ENCODE data around the gene SCN8A. TPM values are rescaled to one million over a fixed set of nuclear protein-coding genes. Genes with fewer than 3 reads are reported as not detected.

Gene SCN8A
- total and polyA plus RNA-seq, 2 experiments from 2014 or later, result 4.6 to 23.9 TPM

GRCh38 chr12:51647647-51648046, 56.6 kb downstream of the SCN8A start:
- Histone ChIP-seq H2AFZ (no peak overlapping the region), H3K79me2 (replicated peaks; ENCODE audit: insufficient read depth) (peaks cover 35% of the 10 kb centered on the region), H4K20me1 (replicated peaks; ENCODE audit: insufficient read depth) (no peaks in the 10 kb centered on the region; the same call in 1 of the 2 replicates), H3K4me1 (ENCODE audit: insufficient read depth) (no peaks in the 10 kb centered on the region), H3K4me2 (no peak overlapping the region), H3K36me3 (ENCODE audit: insufficient read depth) (no peaks in the 10 kb centered on the region; the same call in 1 of the 2 replicates), H3F3A (replicated peaks; ENCODE audit: low read depth) (no peaks in the 10 kb centered on the region), H3K27ac (ENCODE audit: low read depth) (no peak overlapping the region), H3K9me2 (ENCODE audit: insufficient read depth) (no peaks in the 10 kb centered on the region), H3K27me3 (ENCODE audit: insufficient read depth) (no peaks in the 10 kb centered on the region), H3K4me3 (no peak overlapping the region)
- DNase-seq (ENCODE audit: low spot score) (no peak), ATAC-seq (no peak)
- peaks cover 3% of the 10 kb centered on the region; the same call in 1 of the 3 replicates for H3K4me1 Mint-ChIP-seq
- H3K27me3 Mint-ChIP-seq (ENCODE audit: insufficient read depth, low read depth, poor library complexity), result no peaks in the 10 kb centered on the region
- H3K27ac Mint-ChIP-seq, result no peak overlapping the region
- H3K9me3 Mint-ChIP-seq, result peaks cover 37% of the 10 kb centered on the region
- TF ChIP-seq POLR2AphosphoS5 (IDR thresholded peaks at IDR 0.05; ENCODE audit: low read depth), result no peak
- TF ChIP-seq CTCF (conservative IDR thresholded peaks at IDR 0.05; ENCODE audit: low read depth in 2 of 2), result no peak
- no peak for TF ChIP-seq EZH2phosphoT487 (IDR thresholded peaks at IDR 0.05; ENCODE audit: unreplicated experiment)
- TF ChIP-seq ZNF114 (CRISPR knock-in tag; IDR thresholded peaks at IDR 0.05), result no peak
- TF ChIP-seq STAT1 (IDR thresholded peaks at IDR 0.05; ENCODE audit: unreplicated experiment), result no peak
- TF ChIP-seq NANOG (IDR thresholded peaks at IDR 0.05; ENCODE audit: borderline replicate concordance), result no peak
- TF ChIP-seq ETS1 (IDR thresholded peaks at IDR 0.05), result no peak
- no peak for TF ChIP-seq ZNF331 (CRISPR knock-in tag; IDR thresholded peaks at IDR 0.05; ENCODE audit: low read depth)
- TF ChIP-seq CREB1 (CRISPR knock-in tag; IDR thresholded peaks at IDR 0.05; ENCODE audit: low read depth), result no peak
- no peak for TF ChIP-seq EZH2 (IDR thresholded peaks at IDR 0.05; ENCODE audit: low read depth, unreplicated experiment)
- TF ChIP-seq REST (IDR thresholded peaks at IDR 0.05; ENCODE audit: unreplicated experiment), result no peak
- no peak for TF ChIP-seq JUNB (IDR thresholded peaks at IDR 0.05; ENCODE audit: unreplicated experiment)
- no peak for TF ChIP-seq ZNF462 (CRISPR knock-in tag; IDR thresholded peaks at IDR 0.05)
- H3K4me3 Mint-ChIP-seq, result no peak overlapping the region
- H3K36me3 Mint-ChIP-seq (ENCODE audit: low read depth), result peaks cover 54% of the 10 kb centered on the region

Measured in GM23338 (cell line).